K562 (cell line): ENCODE measurements around the gene SCG3. TPM values are rescaled to one million over a fixed set of nuclear protein-coding genes. Genes with fewer than 3 reads are reported as not detected.
A peak's percentile ranks its signal among the peaks of the same experiment; 100 is the strongest.

Source experiments
- CCNT2 ChIP-seq: IDR thresholded peaks from 2 replicates; pipeline ENCODE4 v1.6.1; 2011; ENCODE audit warnings: borderline replicate concordance, low read depth, mild to moderate bottlenecking, moderate library complexity, mixed read lengths, low read length; ENCODE audit not compliant: insufficient read length; ENCODE audit errors: extremely low read depth
- CREM ChIP-seq: IDR thresholded peaks from 2 replicates; pipeline ENCODE4 v1.6.1; 2014; ENCODE audit warnings: antibody characterized with exemption, low read depth
- EGR1 ChIP-seq: fragments of 450-650 bp; conservative IDR thresholded peaks from 2 replicates; pipeline ENCODE4 v1.6.1; 2017; ENCODE audit warnings: mild to moderate bottlenecking
- RB1 ChIP-seq: fragments of 450-650 bp; IDR thresholded peaks from 2 replicates; pipeline ENCODE4 v1.6.1; 2017; ENCODE audit warnings: low read depth, mild to moderate bottlenecking
- SIX5 ChIP-seq, 2 experiments: IDR thresholded peaks; 2 replicates each; pipeline ENCODE4 v1.6.1; 2011; ENCODE audit warnings: low read length in 2 of 2, borderline replicate concordance in 1 of 2, low read depth in 1 of 2, mild to moderate bottlenecking in 1 of 2, moderate library complexity in 1 of 2; ENCODE audit not compliant: insufficient read depth in 1 of 2
- YY1 ChIP-seq, 3 experiments: IDR thresholded peaks; 2 replicates each; pipeline ENCODE4 v1.6.1; 2011; ENCODE audit warnings: low read length in 2 of 3, mild to moderate bottlenecking in 2 of 3, moderate library complexity in 2 of 3, borderline replicate concordance in 1 of 3, control low read depth in 1 of 3, low read depth in 1 of 3; ENCODE audit not compliant: insufficient read depth in 3 of 3, insufficient replicate concordance in 2 of 3, control insufficient read depth in 1 of 3, insufficient read length in 1 of 3; ENCODE audit errors: extremely low read depth in 1 of 3
- ZNF143 ChIP-seq: sonication (generic); formaldehyde crosslinking; IDR thresholded peaks from 2 replicates; pipeline ENCODE4 v1.9.0; 2022; ENCODE audit warnings: mild to moderate bottlenecking, missing genetic modification reagents
- ZNF785 ChIP-seq: fragments of 250-450 bp; sonication (Bioruptor Pico); IDR thresholded peaks from 2 replicates; pipeline ENCODE4 v1.4.0; 2020; ENCODE audit warnings: mild to moderate bottlenecking
- polyA plus RNA-seq, 8 experiments: library from polyadenylated mRNA; depleted of rRNA in 4 of 8; stranded (reverse) in 5 of 8; unstranded in 3 of 8; fragments of >200 nt; fragmentation: Nextera tagmentation in 2 of 8; fragmentation: Illumina TruSeq in 1 of 8; extraction: Ambion mirVana in 2 of 8; extraction: Trizol in 1 of 8; gene quantifications; 2 replicates each; pipeline versions ENCODE4 v1.2.1 to v1.2.3, GENCODE V29; 2011 to 2014; ENCODE audit warnings: inconsistent platforms in 1 of 8, missing spikeins in 1 of 8
- total RNA-seq, 7 experiments: library from RNA; depleted of rRNA in 6 of 7; stranded (reverse); fragments of >200 nt in 6 of 7; fragmentation: Illumina TruSeq in 2 of 7; extraction: Trizol in 2 of 7; gene quantifications; 2 replicates each; pipeline versions ENCODE4 v1.2.1 to v1.2.3, GENCODE V29; 2011 to 2021; ENCODE audit warnings: low replicate concordance in 1 of 7
- TF ChIP-seq, protein P1 (sequence below), 2 experiments: fragments of 200-800 bp in 1 of 2; sonication (Bioruptor generic) in 1 of 2; sonication (generic) in 1 of 2; formaldehyde crosslinking in 1 of 2; IDR thresholded peaks in 1 of 2; conservative IDR thresholded peaks in 1 of 2; 2 replicates each; pipeline versions ENCODE4 v1.5.0 to v1.6.1; 2016 to 2020; ENCODE audit warnings: missing compliant biosample characterization in 1 of 2, missing genetic modification characterization in 1 of 2, missing genetic modification reagents in 1 of 2
- TF ChIP-seq, protein P2 (sequence below): IDR thresholded peaks from 3 replicates; pipeline ENCODE4 v1.6.1; 2011; ENCODE audit warnings: borderline replicate concordance, mild to moderate bottlenecking; ENCODE audit not compliant: insufficient read length, insufficient read depth
- TF ChIP-seq, protein P3 (sequence below): fragments of 250-450 bp; sonication (Bioruptor Pico); IDR thresholded peaks from 2 replicates; pipeline ENCODE4 v1.4.0; 2020
- TF ChIP-seq, protein P4 (sequence below): fragments of 200-800 bp; sonication (Bioruptor generic); IDR thresholded peaks from 2 replicates; pipeline ENCODE4 v1.6.1; 2017; ENCODE audit warnings: missing genetic modification characterization, missing compliant biosample characterization

SCG3 gene
- total and polyA plus RNA-seq, 9 of the 15 experiments (the other 6 are each of a cell fraction or from before 2014, with no cell fraction given): 13.0 to 43.8 (median 21.0) TPM

DNA sequence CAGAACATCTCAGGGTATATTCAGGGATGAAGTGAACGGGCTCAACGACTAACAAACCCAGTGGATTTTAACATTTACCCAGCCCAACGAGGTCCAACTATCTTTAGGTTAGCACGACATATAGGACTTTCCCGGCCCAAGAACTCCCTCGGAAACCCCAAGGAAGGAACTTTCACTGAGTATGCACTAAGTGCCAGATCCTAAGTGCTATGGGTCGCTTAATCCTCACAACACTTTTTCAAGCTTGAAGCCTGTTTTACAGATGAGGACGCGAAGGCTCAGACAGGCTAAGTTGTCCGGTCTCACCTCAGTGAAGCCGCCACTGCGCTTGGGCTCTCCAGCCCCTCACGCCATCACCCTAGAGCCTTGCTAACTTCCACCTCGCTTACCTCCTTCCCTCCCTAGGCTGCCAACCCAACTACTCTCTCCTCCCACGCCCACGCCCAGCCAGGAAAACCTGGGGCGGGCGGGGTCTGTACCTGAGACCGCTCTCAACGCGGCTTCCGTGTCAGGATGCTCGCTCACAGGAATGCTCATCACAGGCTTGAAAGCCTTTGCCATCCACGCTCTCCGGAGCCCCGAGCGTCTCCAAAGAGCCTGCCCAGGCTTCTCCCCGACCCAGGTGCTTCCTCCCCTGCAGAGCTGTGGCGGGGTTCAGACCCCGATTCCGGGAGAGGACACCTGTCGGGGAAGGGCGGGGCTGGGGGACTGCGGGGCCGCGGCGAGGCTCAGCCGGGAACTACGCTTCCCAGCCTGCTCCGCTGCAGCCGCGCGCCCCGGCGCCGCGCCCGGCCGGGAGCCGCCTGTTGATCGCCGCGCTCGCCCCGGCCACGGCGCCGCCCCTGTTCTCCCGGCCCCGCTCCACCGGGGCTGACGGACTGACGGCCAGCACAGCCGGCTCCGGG, 69.7 kb downstream of the SCG3 start, which contains the start of gene TMOD2 (continued):
- TF ChIP-seq, protein P1, sequence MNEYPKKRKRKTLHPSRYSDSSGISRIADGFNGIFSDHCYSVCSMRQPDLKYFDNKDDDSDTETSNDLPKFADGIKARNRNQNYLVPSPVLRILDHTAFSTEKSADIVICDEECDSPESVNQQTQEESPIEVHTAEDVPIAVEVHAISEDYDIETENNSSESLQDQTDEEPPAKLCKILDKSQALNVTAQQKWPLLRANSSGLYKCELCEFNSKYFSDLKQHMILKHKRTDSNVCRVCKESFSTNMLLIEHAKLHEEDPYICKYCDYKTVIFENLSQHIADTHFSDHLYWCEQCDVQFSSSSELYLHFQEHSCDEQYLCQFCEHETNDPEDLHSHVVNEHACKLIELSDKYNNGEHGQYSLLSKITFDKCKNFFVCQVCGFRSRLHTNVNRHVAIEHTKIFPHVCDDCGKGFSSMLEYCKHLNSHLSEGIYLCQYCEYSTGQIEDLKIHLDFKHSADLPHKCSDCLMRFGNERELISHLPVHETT (CRISPR knock-in tag; conservative IDR thresholded peaks at IDR 0.05 in 1 of 2, IDR thresholded peaks at IDR 0.05 in 1 of 2): peak in 1 of 2 experiments; percentile 91; a peak in 2 of 4 replicates
- TF ChIP-seq ZNF143 (peak; percentile 62), RB1 (peak; percentile 73), EGR1 (peak; percentile 75), YY1 (IDR thresholded peaks at IDR 0.05; ENCODE audit: borderline replicate concordance in 1 of 3, control insufficient read depth in 1 of 3, extremely low read depth in 1 of 3, insufficient read depth in 3 of 3, insufficient read length in 1 of 3, insufficient replicate concordance in 2 of 3, low read depth in 1 of 3, low read length in 2 of 3) (peak in 1 of 3 experiments; percentile 38), CCNT2 (peak; percentile 23), ZNF785 (CRISPR knock-in tag) (no peak), SIX5 (IDR thresholded peaks at IDR 0.05; ENCODE audit: borderline replicate concordance in 1 of 2, insufficient read depth in 1 of 2, low read depth in 1 of 2, low read length in 2 of 2) (peak; percentile 22 to 49; a peak in 3 of 4 replicates), CREM (0 out of 2 replicates have a peak, but pooled peaks have one; percentile 8)
- TF ChIP-seq, protein P2, sequence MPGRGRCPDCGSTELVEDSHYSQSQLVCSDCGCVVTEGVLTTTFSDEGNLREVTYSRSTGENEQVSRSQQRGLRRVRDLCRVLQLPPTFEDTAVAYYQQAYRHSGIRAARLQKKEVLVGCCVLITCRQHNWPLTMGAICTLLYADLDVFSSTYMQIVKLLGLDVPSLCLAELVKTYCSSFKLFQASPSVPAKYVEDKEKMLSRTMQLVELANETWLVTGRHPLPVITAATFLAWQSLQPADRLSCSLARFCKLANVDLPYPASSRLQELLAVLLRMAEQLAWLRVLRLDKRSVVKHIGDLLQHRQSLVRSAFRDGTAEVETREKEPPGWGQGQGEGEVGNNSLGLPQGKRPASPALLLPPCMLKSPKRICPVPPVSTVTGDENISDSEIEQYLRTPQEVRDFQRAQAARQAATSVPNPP: no peak
- TF ChIP-seq, protein P3, sequence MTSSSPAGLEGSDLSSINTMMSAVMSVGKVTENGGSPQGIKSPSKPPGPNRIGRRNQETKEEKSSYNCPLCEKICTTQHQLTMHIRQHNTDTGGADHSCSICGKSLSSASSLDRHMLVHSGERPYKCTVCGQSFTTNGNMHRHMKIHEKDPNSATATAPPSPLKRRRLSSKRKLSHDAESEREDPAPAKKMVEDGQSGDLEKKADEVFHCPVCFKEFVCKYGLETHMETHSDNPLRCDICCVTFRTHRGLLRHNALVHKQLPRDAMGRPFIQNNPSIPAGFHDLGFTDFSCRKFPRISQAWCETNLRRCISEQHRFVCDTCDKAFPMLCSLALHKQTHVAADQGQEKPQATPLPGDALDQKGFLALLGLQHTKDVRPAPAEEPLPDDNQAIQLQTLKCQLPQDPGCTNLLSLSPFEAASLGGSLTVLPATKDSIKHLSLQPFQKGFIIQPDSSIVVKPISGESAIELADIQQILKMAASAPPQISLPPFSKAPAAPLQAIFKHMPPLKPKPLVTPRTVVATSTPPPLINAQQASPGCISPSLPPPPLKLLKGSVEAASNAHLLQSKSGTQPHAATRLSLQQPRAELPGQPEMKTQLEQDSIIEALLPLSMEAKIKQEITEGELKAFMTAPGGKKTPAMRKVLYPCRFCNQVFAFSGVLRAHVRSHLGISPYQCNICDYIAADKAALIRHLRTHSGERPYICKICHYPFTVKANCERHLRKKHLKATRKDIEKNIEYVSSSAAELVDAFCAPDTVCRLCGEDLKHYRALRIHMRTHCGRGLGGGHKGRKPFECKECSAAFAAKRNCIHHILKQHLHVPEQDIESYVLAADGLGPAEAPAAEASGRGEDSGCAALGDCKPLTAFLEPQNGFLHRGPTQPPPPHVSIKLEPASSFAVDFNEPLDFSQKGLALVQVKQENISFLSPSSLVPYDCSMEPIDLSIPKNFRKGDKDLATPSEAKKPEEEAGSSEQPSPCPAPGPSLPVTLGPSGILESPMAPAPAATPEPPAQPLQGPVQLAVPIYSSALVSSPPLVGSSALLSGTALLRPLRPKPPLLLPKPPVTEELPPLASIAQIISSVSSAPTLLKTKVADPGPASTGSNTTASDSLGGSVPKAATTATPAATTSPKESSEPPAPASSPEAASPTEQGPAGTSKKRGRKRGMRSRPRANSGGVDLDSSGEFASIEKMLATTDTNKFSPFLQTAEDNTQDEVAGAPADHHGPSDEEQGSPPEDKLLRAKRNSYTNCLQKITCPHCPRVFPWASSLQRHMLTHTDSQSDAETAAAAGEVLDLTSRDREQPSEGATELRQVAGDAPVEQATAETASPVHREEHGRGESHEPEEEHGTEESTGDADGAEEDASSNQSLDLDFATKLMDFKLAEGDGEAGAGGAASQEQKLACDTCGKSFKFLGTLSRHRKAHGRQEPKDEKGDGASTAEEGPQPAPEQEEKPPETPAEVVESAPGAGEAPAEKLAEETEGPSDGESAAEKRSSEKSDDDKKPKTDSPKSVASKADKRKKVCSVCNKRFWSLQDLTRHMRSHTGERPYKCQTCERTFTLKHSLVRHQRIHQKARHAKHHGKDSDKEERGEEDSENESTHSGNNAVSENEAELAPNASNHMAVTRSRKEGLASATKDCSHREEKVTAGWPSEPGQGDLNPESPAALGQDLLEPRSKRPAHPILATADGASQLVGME (CRISPR knock-in tag): peak; percentile 73; the same call in 1 of the 2 replicates
- TF ChIP-seq, protein P4, sequence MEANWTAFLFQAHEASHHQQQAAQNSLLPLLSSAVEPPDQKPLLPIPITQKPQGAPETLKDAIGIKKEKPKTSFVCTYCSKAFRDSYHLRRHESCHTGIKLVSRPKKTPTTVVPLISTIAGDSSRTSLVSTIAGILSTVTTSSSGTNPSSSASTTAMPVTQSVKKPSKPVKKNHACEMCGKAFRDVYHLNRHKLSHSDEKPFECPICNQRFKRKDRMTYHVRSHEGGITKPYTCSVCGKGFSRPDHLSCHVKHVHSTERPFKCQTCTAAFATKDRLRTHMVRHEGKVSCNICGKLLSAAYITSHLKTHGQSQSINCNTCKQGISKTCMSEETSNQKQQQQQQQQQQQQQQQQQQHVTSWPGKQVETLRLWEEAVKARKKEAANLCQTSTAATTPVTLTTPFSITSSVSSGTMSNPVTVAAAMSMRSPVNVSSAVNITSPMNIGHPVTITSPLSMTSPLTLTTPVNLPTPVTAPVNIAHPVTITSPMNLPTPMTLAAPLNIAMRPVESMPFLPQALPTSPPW (CRISPR knock-in tag): peak; percentile 68
